ENCODE results near the gene DAAM1. TPM values are rescaled to one million over a fixed set of nuclear protein-coding genes. Genes with fewer than 3 reads are reported as not detected.

The DAAM1 gene
- total RNA-seq, 1 experiment from 2014 or later = 30.4 TPM

DNA sequence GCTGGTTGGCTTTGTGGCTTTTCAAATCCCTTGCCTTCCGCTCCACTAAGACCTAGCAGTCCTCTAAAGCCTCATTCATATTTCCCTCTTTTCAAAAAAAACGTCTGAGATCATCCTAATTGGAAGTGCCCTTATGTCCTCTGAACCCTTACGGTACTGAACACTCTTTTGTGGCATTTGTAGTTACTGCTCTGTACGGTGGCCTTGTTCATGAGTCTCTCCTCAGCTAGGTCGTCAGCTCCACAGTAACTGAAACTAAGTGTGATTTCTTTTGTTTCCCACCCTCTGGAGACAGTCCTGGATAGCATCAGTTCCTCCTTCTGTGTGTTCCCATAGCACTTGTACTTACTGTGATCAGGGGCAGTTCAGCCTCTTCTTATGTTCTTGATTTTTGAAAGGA lies 49.7 kb downstream of the DAAM1 start (continued):
- TF ChIP-seq ETV6 (CRISPR knock-in tag; IDR thresholded peaks at IDR 0.05) (no peak), ZNF396 (CRISPR knock-in tag; IDR thresholded peaks at IDR 0.05; ENCODE audit: borderline replicate concordance) (no peak)
- TF ChIP-seq, protein P1, sequence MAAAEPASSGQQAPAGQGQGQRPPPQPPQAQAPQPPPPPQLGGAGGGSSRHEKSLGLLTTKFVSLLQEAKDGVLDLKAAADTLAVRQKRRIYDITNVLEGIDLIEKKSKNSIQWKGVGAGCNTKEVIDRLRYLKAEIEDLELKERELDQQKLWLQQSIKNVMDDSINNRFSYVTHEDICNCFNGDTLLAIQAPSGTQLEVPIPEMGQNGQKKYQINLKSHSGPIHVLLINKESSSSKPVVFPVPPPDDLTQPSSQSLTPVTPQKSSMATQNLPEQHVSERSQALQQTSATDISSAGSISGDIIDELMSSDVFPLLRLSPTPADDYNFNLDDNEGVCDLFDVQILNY (CRISPR knock-in tag; IDR thresholded peaks at IDR 0.05) = no peak
- TF ChIP-seq, protein P2, sequence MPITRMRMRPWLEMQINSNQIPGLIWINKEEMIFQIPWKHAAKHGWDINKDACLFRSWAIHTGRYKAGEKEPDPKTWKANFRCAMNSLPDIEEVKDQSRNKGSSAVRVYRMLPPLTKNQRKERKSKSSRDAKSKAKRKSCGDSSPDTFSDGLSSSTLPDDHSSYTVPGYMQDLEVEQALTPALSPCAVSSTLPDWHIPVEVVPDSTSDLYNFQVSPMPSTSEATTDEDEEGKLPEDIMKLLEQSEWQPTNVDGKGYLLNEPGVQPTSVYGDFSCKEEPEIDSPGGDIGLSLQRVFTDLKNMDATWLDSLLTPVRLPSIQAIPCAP (CRISPR knock-in tag; IDR thresholded peaks at IDR 0.05) = no peak

DNA sequence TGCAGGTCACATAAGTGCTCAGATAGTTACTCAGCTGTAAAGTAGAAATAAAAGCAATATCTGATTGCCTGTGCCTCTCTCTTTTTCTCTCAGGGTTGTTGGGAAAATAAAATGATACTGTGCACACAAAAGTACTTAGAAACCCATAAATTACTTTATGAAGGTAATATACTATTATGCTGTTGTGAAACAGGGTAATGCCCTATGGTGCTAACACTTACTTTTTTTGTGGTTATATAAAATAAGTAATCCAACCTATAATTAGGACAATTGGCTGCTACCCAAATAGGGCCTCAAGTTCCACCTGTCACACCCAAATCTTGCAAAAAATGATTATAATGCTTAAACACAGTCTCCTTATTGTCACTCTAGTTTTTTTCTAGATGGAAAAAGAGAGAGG lies 50.6 kb downstream of the DAAM1 start:
- CTCF ChIA-PET = no interaction called here
- Mint-ChIP-seq H3K4me3 (no peak overlapping the region), H3K27me3 (ENCODE audit: low read depth) (no peaks in the 10 kb centered on the region), H3K9me3 (peaks cover 5% of the 10 kb centered on the region; the same call in 1 of the 2 replicates), H3K36me3 (no peaks in the 10 kb centered on the region), H3K4me1 (peaks cover 30% of the 10 kb centered on the region), H3K27ac (no peak overlapping the region)
- no peak for ATAC-seq
- DNase-seq (ENCODE audit: low spot score) = no peak
- POLR2A ChIA-PET = no interaction called here
- TF ChIP-seq, protein P3, sequence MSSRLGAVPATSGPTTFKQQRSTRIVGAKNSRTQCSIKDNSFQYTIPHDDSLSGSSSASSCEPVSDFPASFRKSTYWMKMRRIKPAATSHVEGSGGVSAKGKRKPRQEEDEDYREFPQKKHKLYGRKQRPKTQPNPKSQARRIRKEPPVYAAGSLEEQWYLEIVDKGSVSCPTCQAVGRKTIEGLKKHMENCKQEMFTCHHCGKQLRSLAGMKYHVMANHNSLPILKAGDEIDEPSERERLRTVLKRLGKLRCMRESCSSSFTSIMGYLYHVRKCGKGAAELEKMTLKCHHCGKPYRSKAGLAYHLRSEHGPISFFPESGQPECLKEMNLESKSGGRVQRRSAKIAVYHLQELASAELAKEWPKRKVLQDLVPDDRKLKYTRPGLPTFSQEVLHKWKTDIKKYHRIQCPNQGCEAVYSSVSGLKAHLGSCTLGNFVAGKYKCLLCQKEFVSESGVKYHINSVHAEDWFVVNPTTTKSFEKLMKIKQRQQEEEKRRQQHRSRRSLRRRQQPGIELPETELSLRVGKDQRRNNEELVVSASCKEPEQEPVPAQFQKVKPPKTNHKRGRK (CRISPR knock-in tag; IDR thresholded peaks at IDR 0.05; ENCODE audit: borderline replicate concordance) = no peak
- TF ChIP-seq EMX1 (CRISPR knock-in tag; IDR thresholded peaks at IDR 0.05) (no peak), NFE2L1 (CRISPR knock-in tag; IDR thresholded peaks at IDR 0.05) (no peak), SMAD4 (CRISPR knock-in tag; IDR thresholded peaks at IDR 0.05) (no peak)
- TF ChIP-seq, protein P4, sequence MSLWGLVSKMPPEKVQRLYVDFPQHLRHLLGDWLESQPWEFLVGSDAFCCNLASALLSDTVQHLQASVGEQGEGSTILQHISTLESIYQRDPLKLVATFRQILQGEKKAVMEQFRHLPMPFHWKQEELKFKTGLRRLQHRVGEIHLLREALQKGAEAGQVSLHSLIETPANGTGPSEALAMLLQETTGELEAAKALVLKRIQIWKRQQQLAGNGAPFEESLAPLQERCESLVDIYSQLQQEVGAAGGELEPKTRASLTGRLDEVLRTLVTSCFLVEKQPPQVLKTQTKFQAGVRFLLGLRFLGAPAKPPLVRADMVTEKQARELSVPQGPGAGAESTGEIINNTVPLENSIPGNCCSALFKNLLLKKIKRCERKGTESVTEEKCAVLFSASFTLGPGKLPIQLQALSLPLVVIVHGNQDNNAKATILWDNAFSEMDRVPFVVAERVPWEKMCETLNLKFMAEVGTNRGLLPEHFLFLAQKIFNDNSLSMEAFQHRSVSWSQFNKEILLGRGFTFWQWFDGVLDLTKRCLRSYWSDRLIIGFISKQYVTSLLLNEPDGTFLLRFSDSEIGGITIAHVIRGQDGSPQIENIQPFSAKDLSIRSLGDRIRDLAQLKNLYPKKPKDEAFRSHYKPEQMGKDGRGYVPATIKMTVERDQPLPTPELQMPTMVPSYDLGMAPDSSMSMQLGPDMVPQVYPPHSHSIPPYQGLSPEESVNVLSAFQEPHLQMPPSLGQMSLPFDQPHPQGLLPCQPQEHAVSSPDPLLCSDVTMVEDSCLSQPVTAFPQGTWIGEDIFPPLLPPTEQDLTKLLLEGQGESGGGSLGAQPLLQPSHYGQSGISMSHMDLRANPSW (CRISPR knock-in tag; conservative IDR thresholded peaks at IDR 0.05; ENCODE audit: low read depth) = no peak

DNA sequence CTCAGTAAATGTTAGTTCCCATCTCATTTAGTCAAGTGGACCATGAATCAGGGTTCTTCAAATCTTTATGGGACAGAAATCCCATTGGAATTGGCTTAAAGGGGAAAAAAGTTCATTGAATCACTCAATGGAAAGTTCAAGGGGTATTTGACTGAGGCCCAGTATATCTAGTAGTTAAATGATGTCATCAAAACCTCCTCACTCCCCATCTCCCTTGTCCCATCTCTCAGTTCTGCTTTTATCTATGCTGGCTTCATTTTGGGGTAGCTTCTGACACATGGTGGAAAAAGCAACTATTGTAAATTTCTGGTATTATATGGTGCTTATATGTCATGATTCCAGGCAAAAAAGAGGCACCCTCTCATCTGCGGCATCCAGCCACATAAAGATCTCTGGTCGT lies 51.9 kb downstream of the DAAM1 start:
- Mint-ChIP-seq H3K4me3 (no peak overlapping the region), H3K4me1 (peaks cover 36% of the 10 kb centered on the region), H3K9me3 (peaks cover 5% of the 10 kb centered on the region; the same call in 1 of the 2 replicates), H3K27ac (no peak overlapping the region), H3K36me3 (no peaks in the 10 kb centered on the region), H3K27me3 (ENCODE audit: low read depth) (no peaks in the 10 kb centered on the region)
- DNase-seq (ENCODE audit: low spot score) (no peak), ATAC-seq (no peak)
- ChIA-PET CTCF (no interaction called here), POLR2A (no interaction called here)
- TF ChIP-seq, protein P5, sequence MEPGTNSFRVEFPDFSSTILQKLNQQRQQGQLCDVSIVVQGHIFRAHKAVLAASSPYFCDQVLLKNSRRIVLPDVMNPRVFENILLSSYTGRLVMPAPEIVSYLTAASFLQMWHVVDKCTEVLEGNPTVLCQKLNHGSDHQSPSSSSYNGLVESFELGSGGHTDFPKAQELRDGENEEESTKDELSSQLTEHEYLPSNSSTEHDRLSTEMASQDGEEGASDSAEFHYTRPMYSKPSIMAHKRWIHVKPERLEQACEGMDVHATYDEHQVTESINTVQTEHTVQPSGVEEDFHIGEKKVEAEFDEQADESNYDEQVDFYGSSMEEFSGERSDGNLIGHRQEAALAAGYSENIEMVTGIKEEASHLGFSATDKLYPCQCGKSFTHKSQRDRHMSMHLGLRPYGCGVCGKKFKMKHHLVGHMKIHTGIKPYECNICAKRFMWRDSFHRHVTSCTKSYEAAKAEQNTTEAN (CRISPR knock-in tag; IDR thresholded peaks at IDR 0.05) = no peak
- no peak for TF ChIP-seq TCF7 (CRISPR knock-in tag; IDR thresholded peaks at IDR 0.05; ENCODE audit: low read depth)
- TF ChIP-seq, protein P6, sequence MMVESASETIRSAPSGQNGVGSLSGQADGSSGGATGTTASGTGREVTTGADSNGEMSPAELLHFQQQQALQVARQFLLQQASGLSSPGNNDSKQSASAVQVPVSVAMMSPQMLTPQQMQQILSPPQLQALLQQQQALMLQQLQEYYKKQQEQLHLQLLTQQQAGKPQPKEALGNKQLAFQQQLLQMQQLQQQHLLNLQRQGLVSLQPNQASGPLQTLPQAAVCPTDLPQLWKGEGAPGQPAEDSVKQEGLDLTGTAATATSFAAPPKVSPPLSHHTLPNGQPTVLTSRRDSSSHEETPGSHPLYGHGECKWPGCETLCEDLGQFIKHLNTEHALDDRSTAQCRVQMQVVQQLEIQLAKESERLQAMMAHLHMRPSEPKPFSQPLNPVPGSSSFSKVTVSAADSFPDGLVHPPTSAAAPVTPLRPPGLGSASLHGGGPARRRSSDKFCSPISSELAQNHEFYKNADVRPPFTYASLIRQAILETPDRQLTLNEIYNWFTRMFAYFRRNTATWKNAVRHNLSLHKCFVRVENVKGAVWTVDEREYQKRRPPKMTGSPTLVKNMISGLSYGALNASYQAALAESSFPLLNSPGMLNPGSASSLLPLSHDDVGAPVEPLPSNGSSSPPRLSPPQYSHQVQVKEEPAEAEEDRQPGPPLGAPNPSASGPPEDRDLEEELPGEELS (CRISPR knock-in tag; IDR thresholded peaks at IDR 0.05) = no peak
- TF ChIP-seq, protein P7, sequence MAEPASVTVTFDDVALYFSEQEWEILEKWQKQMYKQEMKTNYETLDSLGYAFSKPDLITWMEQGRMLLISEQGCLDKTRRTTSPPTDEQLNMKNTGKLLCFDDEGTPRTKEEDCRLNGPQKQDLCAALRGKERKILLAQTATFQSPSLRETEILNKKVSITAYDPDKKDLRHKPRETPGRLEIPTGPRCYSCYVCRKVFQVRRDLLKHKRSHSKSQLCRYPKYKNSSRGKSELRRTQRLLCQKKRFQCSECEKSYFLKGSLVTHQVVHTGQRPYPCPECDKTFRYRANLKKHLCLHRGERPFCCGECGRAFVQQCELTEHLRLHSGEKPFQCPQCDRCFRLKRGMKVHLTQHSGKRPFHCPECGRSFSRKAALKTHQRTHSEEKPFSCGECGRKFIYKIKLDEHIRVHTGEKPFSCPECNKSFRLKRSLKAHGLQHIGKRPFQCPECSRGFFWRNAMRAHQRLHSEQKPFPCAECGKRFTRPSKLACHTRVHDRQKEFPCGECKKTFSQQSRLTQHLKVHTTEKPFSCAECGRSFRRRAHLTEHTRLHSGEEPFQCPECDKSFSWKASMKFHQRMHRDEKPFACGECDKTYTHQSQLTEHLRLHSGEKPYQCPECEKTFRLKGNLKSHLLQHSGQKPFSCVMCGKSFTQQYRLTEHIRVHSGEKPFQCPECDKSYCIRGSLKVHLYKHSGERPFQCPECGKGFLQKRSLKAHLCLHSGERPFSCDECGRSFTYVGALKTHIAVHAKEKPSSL (CRISPR knock-in tag; conservative IDR thresholded peaks at IDR 0.05) = no peak
- no peak for TF ChIP-seq JAZF1 (CRISPR knock-in tag; IDR thresholded peaks at IDR 0.05)
- no peak for TF ChIP-seq NR1H2 (CRISPR knock-in tag; IDR thresholded peaks at IDR 0.05)
- TF ChIP-seq, protein P8, sequence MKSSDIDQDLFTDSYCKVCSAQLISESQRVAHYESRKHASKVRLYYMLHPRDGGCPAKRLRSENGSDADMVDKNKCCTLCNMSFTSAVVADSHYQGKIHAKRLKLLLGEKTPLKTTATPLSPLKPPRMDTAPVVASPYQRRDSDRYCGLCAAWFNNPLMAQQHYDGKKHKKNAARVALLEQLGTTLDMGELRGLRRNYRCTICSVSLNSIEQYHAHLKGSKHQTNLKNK (CRISPR knock-in tag; IDR thresholded peaks at IDR 0.05) = no peak
- TF ChIP-seq HMGA2 (CRISPR knock-in tag; IDR thresholded peaks at IDR 0.05) = no peak
- TF ChIP-seq ESRRA (CRISPR knock-in tag; IDR thresholded peaks at IDR 0.05; ENCODE audit: borderline replicate concordance) = no peak
- no peak for TF ChIP-seq CREB1 (CRISPR knock-in tag; IDR thresholded peaks at IDR 0.05)
- TF ChIP-seq ATF1 (CRISPR knock-in tag; IDR thresholded peaks at IDR 0.05) = no peak
- TF ChIP-seq FOXP1 (CRISPR knock-in tag; IDR thresholded peaks at IDR 0.05; ENCODE audit: borderline replicate concordance) = no peak
- no peak for TF ChIP-seq ZNF219 (CRISPR knock-in tag; IDR thresholded peaks at IDR 0.05; ENCODE audit: borderline replicate concordance)
